Transverse colon (tissue), 4 donors: ENCODE data around the gene ANKFN1. TPM values are rescaled to one million over a fixed set of nuclear protein-coding genes. Genes with fewer than 3 reads are reported as not detected.

Source experiments
- DNase-seq: peaks from one replicate; pipeline ENCODE4 v3.0.0-alpha.2; 2019
- H3K27ac ChIP-seq, 4 donors: fragments of 200-600 bp; sonication (generic); 2 replicates each; pipeline ENCODE4 v1.5.1; 2016 to 2018; ENCODE audit warnings: inconsistent platforms in 4 of 4
- H3K27me3 ChIP-seq: fragments of 200-600 bp; sonication (generic); 2 replicates; pipeline ENCODE4 v1.5.1; 2017; ENCODE audit warnings: inconsistent platforms
- H3K36me3 ChIP-seq, 4 donors: fragments of 200-600 bp; sonication (generic); 2 replicates each; pipeline ENCODE4 v1.5.1; 2017 to 2019; ENCODE audit warnings: inconsistent platforms in 4 of 4
- H3K4me1 ChIP-seq, 4 donors: fragments of 200-600 bp; sonication (generic); 2 replicates each; pipeline ENCODE4 v1.5.1; 2017 to 2020; ENCODE audit warnings: inconsistent platforms in 4 of 4
- H3K4me3 ChIP-seq, 4 donors: fragments of 200-600 bp; sonication (generic); 1 replicate in 1 of 4; 2 replicates in 3 of 4; pipeline versions ENCODE4 v1.5.1 to v1.6.1; 2017 to 2019; ENCODE audit warnings: inconsistent platforms in 4 of 4
- H3K9me3 ChIP-seq, 2 donors: fragments of 200-600 bp; sonication (generic); 2 replicates each; pipeline ENCODE4 v1.5.1; 2017 to 2019; ENCODE audit warnings: inconsistent platforms in 2 of 2
- CTCF ChIP-seq, 5 experiments: fragments of 200-600 bp in 3 of 5; fragments of 450-650 bp in 2 of 5; sonication (generic) in 3 of 5; IDR thresholded peaks; 1 replicate in 2 of 5; 2 replicates in 3 of 5; pipeline ENCODE4 v1.5.1; 2016 to 2017; ENCODE audit warnings: antibody characterized with exemption in 5 of 5, inconsistent platforms in 3 of 5, mild to moderate bottlenecking in 2 of 5, moderate library complexity in 1 of 5
- EP300 ChIP-seq: sonication (generic); formaldehyde crosslinking; IDR thresholded peaks from one replicate; pipeline ENCODE4 v1.6.1; 2017; ENCODE audit warnings: antibody characterized with exemption, low read depth
- POLR2A ChIP-seq: fragments of 450-650 bp; IDR thresholded peaks from one replicate; pipeline ENCODE4 v1.6.1; 2016; ENCODE audit warnings: antibody characterized with exemption, mild to moderate bottlenecking, moderate library complexity
- POLR2AphosphoS5 ChIP-seq, 3 donors: sonication (generic); formaldehyde crosslinking; IDR thresholded peaks; one replicate each; pipeline ENCODE4 v1.6.1; 2016; ENCODE audit warnings: antibody characterized with exemption in 3 of 3
- WGBS, 2 donors: methylation state at CpG; one replicate each; pipeline ENCODE4 v1.1.5; 2018; ENCODE audit warnings: low coverage in 1 of 2; 5-methylcytosine and 5-hydroxymethylcytosine counted together
- in situ Hi-C, 4 donors: fragments of 200-750 bp; cut with MboI; loops; one replicate each; pipeline versions ENCODE4 v1.15.0 to v1.15.1; 2017; ENCODE audit warnings: low sequenced_read_pairs in 3 of 4, low pct_ligation_motif_present in 1 of 4, low pct_unique_long_range_greater_than_20kb in 1 of 4
- intact Hi-C: fragments of 100-400 bp; cut with DNase I; formaldehyde crosslinking; loops from one replicate; pipeline ENCODE4 v1.15.1; 2023; ENCODE audit warnings: low total_unique reads
- total RNA-seq, 4 donors: library from RNA; depleted of rRNA; stranded (reverse); fragments of >200 nt; gene quantifications; one replicate each; pipeline ENCODE4 v1.1.0, GENCODE V29; 2016

The ANKFN1 gene
- total RNA-seq, 4 donors from 2014 or later: 1.2 TPM; not detected in 3

DNA sequence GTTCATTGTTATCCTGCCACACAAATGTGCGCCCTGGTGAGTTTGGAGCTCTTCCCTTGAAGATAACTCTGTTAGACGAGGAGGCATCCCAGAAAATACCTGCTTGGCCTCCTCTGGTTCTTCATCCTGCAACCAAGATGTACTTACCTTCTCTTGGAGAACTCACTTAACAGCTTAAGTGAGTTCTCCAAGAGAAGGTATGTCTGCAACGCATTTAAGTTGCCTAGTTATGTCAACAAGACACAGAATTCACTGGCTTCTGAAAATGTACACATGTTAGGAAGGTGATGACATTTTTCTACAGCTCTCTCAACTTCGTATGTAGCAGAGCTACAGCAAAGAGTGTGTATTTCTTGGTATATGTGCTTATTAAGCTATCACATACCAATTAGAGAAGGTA, 361.6 kb downstream of the ANKFN1 start:
- intact Hi-C loops: no loop called here
- H3K36me3 ChIP-seq: no peaks in the 10 kb centered on the region

DNA sequence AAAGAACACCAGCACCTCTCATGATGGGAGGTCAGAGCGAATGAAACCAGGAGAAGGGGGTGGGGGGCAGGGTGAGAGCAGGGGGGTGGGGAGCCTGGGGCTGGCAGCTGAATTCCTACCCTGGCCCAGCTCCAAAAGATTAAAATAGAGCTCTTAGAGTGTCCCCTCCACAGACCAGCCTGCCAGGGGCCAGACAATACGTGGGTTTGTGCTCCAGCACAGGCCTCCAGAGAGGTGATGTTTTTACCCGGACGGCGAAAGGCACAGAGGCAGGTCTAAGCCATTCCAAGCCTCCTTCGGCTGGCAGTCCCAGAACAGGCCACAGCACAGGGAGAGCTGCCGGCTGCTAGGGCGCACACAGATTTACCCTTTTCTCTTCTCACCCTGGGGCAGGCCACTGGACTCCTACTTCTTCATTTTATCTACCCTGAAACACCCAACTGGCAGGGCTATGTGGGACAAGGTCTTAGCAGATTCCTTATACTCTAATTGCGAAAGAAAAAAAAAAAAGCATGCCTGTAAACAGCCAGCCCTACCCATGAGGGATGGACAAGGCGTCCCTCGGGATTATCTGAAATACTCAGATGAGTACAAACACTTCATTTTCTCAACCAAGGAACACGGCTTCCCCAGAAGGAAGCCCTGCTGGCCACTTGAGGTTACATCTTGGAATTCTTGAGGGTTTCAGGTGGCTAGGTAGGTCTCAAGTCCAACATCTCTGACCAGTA, 368.3 kb downstream of the ANKFN1 start:
- Histone ChIP-seq H3K9me3 (no peaks in the 10 kb centered on the region), H3K27ac (no peak overlapping the region), H3K4me3 (no peak overlapping the region), H3K27me3 (no peaks in the 10 kb centered on the region), H3K4me1 (no peaks in the 10 kb centered on the region), H3K36me3 (no peaks in the 10 kb centered on the region)
- intact Hi-C loops (no loop called here), in situ Hi-C loops (no loop called here)
- WGBS, 2 donors: 84 to 90% methylated on average over 4 to 12 of the region's 12 CpGs
- TF ChIP-seq EP300 (no peak), POLR2A (no peak), POLR2AphosphoS5 (IDR thresholded peaks at IDR 0.05) (no peak), CTCF (IDR thresholded peaks at IDR 0.05) (no peak)
- no peak for DNase-seq

More for the DNA sequence above, 361.6 kb downstream of the ANKFN1 start:
- no peak for TF ChIP-seq CTCF (IDR thresholded peaks at IDR 0.05)
- no peak for TF ChIP-seq EP300
- TF ChIP-seq POLR2A: no peak
- TF ChIP-seq POLR2AphosphoS5 (IDR thresholded peaks at IDR 0.05): no peak
- WGBS, 2 donors: 67 to 71% methylated on average over 1 to 4 of the region's 4 CpGs
- Histone ChIP-seq H3K27ac (no peak overlapping the region), H3K4me1 (no peaks in the 10 kb centered on the region), H3K27me3 (no peaks in the 10 kb centered on the region), H3K4me3 (no peak overlapping the region), H3K9me3 (no peaks in the 10 kb centered on the region)
- in situ Hi-C loops: no loop called here
- DNase-seq: no peak

GRCh38 chr17:56523042-56523441, 369.8 kb downstream of the ANKFN1 start:
- intact Hi-C loops: no loop called here
- Histone ChIP-seq H3K36me3 (no peaks in the 10 kb centered on the region), H3K27me3 (no peaks in the 10 kb centered on the region), H3K4me3 (no peak overlapping the region), H3K4me1 (no peaks in the 10 kb centered on the region), H3K27ac (no peak overlapping the region), H3K9me3 (no peaks in the 10 kb centered on the region)
- 83 to 85% methylated on average over 1 to 2 of the region's 2 CpGs for WGBS, 2 donors
- no peak for DNase-seq
- in situ Hi-C loops: no loop called here
- TF ChIP-seq POLR2AphosphoS5 (IDR thresholded peaks at IDR 0.05): no peak
- TF ChIP-seq POLR2A: no peak
- TF ChIP-seq CTCF (IDR thresholded peaks at IDR 0.05): no peak
- TF ChIP-seq EP300: no peak

DNA sequence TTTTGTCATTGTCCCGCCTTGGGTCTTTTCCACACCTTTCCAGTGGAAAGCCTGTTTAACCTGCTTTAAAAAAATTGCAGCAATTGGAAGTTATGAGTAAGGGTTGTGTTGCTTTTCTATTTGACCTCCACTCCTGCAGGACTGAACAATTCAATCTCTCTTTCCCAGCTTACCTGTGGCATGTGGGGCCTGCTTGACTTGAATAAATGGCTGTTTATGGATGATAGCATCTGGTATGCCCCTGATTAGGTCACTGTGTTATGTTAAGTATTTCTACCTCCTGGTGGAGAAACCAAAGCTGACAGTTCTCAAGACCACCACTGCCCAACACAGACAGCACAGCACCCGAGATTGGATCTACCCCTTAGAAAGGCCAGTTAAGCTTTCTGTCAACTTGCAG, 375.4 kb downstream of the ANKFN1 start:
- H3K4me3 ChIP-seq: no peak overlapping the region
- in situ Hi-C loops: no loop called here
- no peaks in the 10 kb centered on the region for H3K4me1 ChIP-seq
- intact Hi-C loops: no loop called here
- H3K27ac ChIP-seq: no peak overlapping the region
- no peaks in the 10 kb centered on the region for H3K36me3 ChIP-seq
- no peaks in the 10 kb centered on the region for H3K27me3 ChIP-seq
- TF ChIP-seq POLR2AphosphoS5 (IDR thresholded peaks at IDR 0.05) (no peak), CTCF (IDR thresholded peaks at IDR 0.05) (no peak), EP300 (no peak), POLR2A (no peak)
- no peaks in the 10 kb centered on the region for H3K9me3 ChIP-seq
- DNase-seq: no peak
- WGBS, 2 donors: 23 to 75% methylated on average over 1 to 2 of the region's 2 CpGs
